ENCODE measurements around the gene VIPAS39. TPM values are rescaled to one million over a fixed set of nuclear protein-coding genes. Genes with fewer than 3 reads are reported as not detected.

Gene VIPAS39
- 24.2 and 27.5 TPM in 2 replicates for total RNA-seq

GRCh38 chr14:77457522-77458248, at the start of gene VIPAS39, which contains the start of gene AHSA1:
VIPAS39 (minus strand) TSS chr14:77457601; CDS start chr14:77454102, 3,499 bp downstream.
AHSA1 (plus strand) TSS chr14:77458093; CDS start chr14:77458190, 97 bp downstream.

GRCh38 chr14:77498120-77498979, 40.9 kb upstream of the VIPAS39 start, which contains the start of gene ISM2:
ISM2 (minus strand) TSS chr14:77498816; CDS start chr14:77498793, 23 bp downstream.

GRCh38 chr14:77423423-77423822, 34.0 kb downstream of the VIPAS39 start, which contains the start of gene NOXRED1:
NOXRED1 (minus strand) TSS chr14:77423523; CDS start chr14:77422889, 634 bp downstream.

GRCh38 chr14:77376771-77377501, 80.5 kb downstream of the VIPAS39 start, which contains the start of the genes SAMD15 and TMED8:
SAMD15 (plus strand) TSS chr14:77377379; CDS start chr14:77377419, 40 bp downstream.
TMED8 (minus strand) TSS chr14:77377094; CDS start chr14:77377053, 41 bp downstream.

Other genes with a start within 250 kb of the VIPAS39 start
- gene NGB, start 186.4 kb downstream of the VIPAS39 start, total RNA-seq = not detected in 2 replicates
- 8.9 and 10.6 TPM in 2 replicates for gene POMT2, start 136.7 kb downstream of the VIPAS39 start, total RNA-seq
- 26.4 and 29.8 TPM in 2 replicates for gene GSTZ1, start 136.6 kb downstream of the VIPAS39 start, total RNA-seq
- gene TMED8, start 80.5 kb downstream of the VIPAS39 start, total RNA-seq = 8.3 and 9.9 TPM in 2 replicates
- gene SAMD15, start 80.2 kb downstream of the VIPAS39 start, total RNA-seq = 2.0 and 2.8 TPM in 2 replicates
- 0.12 and 0.13 TPM in 2 replicates for gene NOXRED1, start 34.1 kb downstream of the VIPAS39 start, total RNA-seq
- 103 and 133 TPM in 2 replicates for gene AHSA1, start 492 bp upstream of the VIPAS39 start, total RNA-seq
- 0.06 TPM in 1 of 2 replicates, not detected in the other for gene ISM2, start 41.2 kb upstream of the VIPAS39 start, total RNA-seq
- 35.1 and 45.8 TPM in 2 replicates for gene SPTLC2, start 159.0 kb upstream of the VIPAS39 start, total RNA-seq

All from aortic smooth muscle cell (primary cell).